Osteoblast (primary cell): Measurements from ENCODE around the gene KLHDC7A. TPM values are rescaled to one million over a fixed set of nuclear protein-coding genes. Genes with fewer than 3 reads are reported as not detected.

Experiments
- DNase-seq: peaks from one replicate; pipeline ENCODE4 v3.0.0; 2011; ENCODE audit warnings: low spot score, mixed read lengths; ENCODE audit not compliant: insufficient read length; ENCODE audit errors: missing footprints
- H2AFZ ChIP-seq: 2 replicates; pipeline ENCODE4 v1.6.0; 2011; ENCODE audit warnings: mild to moderate bottlenecking, low read length
- H3K27ac ChIP-seq: 2 replicates; pipeline ENCODE4 v1.5.1; 2011; ENCODE audit warnings: mild to moderate bottlenecking, low read depth, low read length, moderate library complexity
- H3K27me3 ChIP-seq: 2 replicates; pipeline ENCODE4 v1.6.0; 2012; ENCODE audit warnings: mild to moderate bottlenecking, control low read depth, inconsistent platforms, low read length, moderate library complexity; ENCODE audit not compliant: insufficient read depth
- H3K36me3 ChIP-seq: 2 replicates; pipeline ENCODE4 v1.5.1; 2011; ENCODE audit warnings: mild to moderate bottlenecking, low read length, control low read depth, moderate library complexity; ENCODE audit not compliant: insufficient read depth
- H3K4me1 ChIP-seq: 2 replicates; pipeline ENCODE4 v1.5.1; 2011; ENCODE audit warnings: mild to moderate bottlenecking, low read length, control low read depth, moderate library complexity; ENCODE audit not compliant: insufficient read depth
- H3K4me2 ChIP-seq: 2 replicates; pipeline ENCODE4 v1.6.0; 2011; ENCODE audit warnings: mild to moderate bottlenecking, low read length; ENCODE audit not compliant: insufficient read depth
- H3K4me3 ChIP-seq: fragments of 200-600 bp; sonication (generic); 3 replicates; pipeline ENCODE4 v1.5.1; 2012; ENCODE audit warnings: mild to moderate bottlenecking, low read length, inconsistent platforms; ENCODE audit not compliant: insufficient read depth
- H3K79me2 ChIP-seq: 2 replicates; pipeline ENCODE4 v1.6.0; 2012; ENCODE audit warnings: mild to moderate bottlenecking, low read length, control low read depth, inconsistent platforms; ENCODE audit not compliant: insufficient read depth
- H3K9me3 ChIP-seq: 2 replicates; pipeline ENCODE4 v1.5.1; 2011; ENCODE audit warnings: low read depth, low read length, control low read depth
- H4K20me1 ChIP-seq: 2 replicates; pipeline ENCODE4 v1.6.0; 2012; ENCODE audit warnings: mild to moderate bottlenecking, low read length, control low read depth; ENCODE audit not compliant: insufficient read depth
- CTCF ChIP-seq: IDR thresholded peaks from 2 replicates; pipeline ENCODE4 v1.5.1; 2011; ENCODE audit warnings: mild to moderate bottlenecking, low read depth, low read length, moderate library complexity; ENCODE audit errors: extremely low read depth
- total RNA-seq: library from RNA; depleted of rRNA; stranded (reverse); fragments of >200 nt; gene quantifications from 2 replicates; pipeline ENCODE4 v1.2.3, GENCODE V29; 2012

The KLHDC7A gene
- total RNA-seq, 1 donor, result not detected

DNA sequence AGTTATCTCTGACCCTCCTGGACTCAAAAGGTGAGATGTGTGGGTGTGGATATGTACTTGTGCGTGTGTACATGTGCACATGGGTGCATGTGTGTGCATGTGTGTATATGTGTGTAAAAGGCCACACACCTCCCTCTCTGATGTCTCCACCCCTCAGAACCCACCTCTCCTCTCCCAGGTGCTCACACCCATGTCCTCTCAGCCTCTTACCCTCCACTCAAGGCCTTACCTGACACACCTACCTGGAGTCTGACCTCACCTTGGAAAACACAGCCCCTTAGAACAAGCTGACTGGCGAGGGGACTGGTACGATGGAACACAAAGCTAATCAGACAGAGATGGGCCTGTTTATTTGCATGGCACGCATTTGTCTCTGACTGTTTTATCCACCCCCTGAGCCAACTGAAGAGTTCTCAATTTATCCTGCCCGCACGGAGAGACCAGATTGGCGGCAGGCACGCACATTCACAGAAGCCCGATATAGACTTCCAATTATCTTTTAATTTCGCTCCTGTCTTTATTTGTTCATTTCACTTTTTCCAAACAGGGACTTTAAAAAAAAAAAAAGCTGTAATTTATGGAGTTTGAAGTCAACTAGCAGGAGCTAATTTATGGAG lies 6.1 kb upstream of the KLHDC7A start:
- no peak for DNase-seq

DNA sequence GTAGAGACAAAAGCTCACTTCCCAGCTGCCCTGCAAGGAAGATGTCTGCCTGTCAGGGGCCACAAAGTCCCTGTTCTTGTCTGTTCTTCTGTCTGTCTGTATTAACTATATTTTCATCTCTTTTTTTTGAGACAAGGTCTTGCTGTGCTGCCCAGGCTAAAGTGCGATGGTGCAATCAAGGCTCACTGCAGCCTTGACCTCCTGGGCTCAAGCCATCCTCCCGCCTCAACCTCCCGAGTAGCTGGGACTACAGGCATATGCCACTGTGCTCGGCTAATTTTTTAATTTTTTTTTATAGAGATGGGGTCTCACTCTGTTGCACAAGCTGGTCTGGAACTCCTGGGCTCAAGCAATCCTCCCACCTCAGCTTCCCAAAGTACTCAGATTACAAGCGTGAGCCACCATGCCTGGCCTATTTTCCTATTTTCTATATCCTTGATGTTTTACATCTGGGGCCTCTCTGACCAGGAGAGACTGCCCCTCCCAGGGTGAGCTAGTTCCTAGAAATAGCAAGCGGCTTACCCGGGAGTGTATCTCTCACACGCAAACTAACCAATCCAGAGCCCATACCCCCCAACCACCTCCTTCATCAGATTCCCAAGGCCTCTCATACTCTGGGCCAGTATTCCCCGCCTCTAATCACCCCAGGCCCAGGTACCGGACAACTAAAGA lies 5.4 kb upstream of the KLHDC7A start:
- H3K36me3 ChIP-seq, result no peaks in the 10 kb centered on the region
- no peak overlapping the region for H3K4me2 ChIP-seq
- no peaks in the 10 kb centered on the region for H3K27me3 ChIP-seq
- H3K9me3 ChIP-seq, result no peaks in the 10 kb centered on the region
- H3K27ac ChIP-seq, result no peak overlapping the region
- no peaks in the 10 kb centered on the region for H3K4me1 ChIP-seq
- TF ChIP-seq CTCF, result no peak
- no peaks in the 10 kb centered on the region for H3K79me2 ChIP-seq
- H4K20me1 ChIP-seq, result no peaks in the 10 kb centered on the region
- no peak overlapping the region for H3K4me3 ChIP-seq
- H2AFZ ChIP-seq, result no peak overlapping the region
- DNase-seq, result no peak

More for the DNA sequence above, 6.1 kb upstream of the KLHDC7A start:
- Histone ChIP-seq H3K36me3 (no peaks in the 10 kb centered on the region), H3K27me3 (no peaks in the 10 kb centered on the region), H3K79me2 (no peaks in the 10 kb centered on the region), H3K4me3 (no peak overlapping the region), H3K9me3 (no peaks in the 10 kb centered on the region), H3K4me1 (no peaks in the 10 kb centered on the region), H3K4me2 (no peak overlapping the region), H2AFZ (no peak overlapping the region), H4K20me1 (no peaks in the 10 kb centered on the region), H3K27ac (no peak overlapping the region)
- no peak for TF ChIP-seq CTCF

DNA sequence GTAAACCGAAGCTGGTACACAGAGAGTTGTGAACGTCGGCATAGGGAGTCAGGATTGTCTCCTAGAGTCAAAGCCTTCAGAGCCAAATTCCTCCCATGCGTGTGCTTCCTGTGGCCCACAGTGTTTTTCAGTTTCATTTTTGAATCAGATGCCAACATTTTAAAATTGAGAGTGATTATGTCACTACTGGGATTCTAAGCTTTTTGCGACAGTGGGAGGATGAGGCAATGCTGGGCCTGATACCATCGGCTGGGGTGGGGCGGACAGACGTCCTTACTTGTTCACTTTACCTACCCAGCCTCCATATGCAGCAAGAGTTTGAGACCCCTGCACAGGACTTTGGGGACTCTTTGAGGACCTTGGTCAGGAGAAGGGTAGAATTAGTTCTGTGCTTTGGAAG lies 1.3 kb upstream of the KLHDC7A start:
- H3K27me3 ChIP-seq, result no peaks in the 10 kb centered on the region
- no peak overlapping the region for H3K27ac ChIP-seq
- TF ChIP-seq CTCF, result no peak
- no peaks in the 10 kb centered on the region for H4K20me1 ChIP-seq
- H2AFZ ChIP-seq, result no peak overlapping the region
- H3K4me2 ChIP-seq, result no peak overlapping the region
- no peaks in the 10 kb centered on the region for H3K79me2 ChIP-seq
- H3K36me3 ChIP-seq, result no peaks in the 10 kb centered on the region
- no peak overlapping the region for H3K4me3 ChIP-seq
- no peaks in the 10 kb centered on the region for H3K9me3 ChIP-seq
- no peaks in the 10 kb centered on the region for H3K4me1 ChIP-seq
- no peak for DNase-seq

DNA sequence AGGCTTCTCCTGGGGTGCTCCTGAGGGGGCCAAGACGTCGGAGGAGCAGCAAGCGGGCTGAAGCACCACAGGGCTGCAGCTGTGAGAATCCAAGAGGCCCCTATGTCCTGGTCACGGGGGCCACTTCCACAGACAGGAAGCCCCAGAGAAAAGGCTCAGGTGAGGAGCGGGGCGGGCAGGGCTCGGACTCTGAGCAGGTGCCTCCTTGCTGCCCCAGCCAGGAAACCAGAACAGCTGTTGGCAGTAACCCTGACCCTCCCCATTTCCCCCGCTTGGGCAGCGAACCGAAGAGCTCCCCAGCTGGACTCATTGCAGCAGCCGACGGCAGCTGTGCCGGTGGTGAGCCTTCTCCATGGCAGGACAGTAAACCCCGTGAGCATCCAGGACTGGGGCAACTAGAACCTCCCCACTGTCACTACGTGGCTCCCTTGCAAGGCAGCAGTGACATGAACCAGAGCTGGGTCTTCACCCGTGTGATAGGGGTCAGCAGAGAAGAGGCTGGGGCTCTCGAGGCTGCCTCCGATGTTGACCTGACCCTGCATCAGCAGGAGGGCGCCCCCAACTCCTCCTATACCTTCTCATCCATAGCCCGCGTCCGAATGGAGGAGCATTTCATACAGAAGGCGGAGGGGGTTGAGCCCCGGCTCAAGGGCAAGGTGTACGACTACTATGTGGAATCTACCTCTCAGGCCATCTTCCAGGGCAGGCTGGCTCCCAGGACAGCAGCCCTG lies 625 bp downstream of the KLHDC7A start:
- Histone ChIP-seq H3K9me3 (no peaks in the 10 kb centered on the region), H3K27me3 (no peaks in the 10 kb centered on the region), H3K4me1 (no peaks in the 10 kb centered on the region), H3K4me3 (no peak overlapping the region), H3K79me2 (no peaks in the 10 kb centered on the region), H2AFZ (no peak overlapping the region), H3K27ac (no peak overlapping the region), H3K36me3 (no peaks in the 10 kb centered on the region), H3K4me2 (no peak overlapping the region), H4K20me1 (no peaks in the 10 kb centered on the region)
- TF ChIP-seq CTCF, result no peak
- no peak for DNase-seq
